WTC11 (cell line): Measurements from ENCODE around the gene EMX1. TPM values are rescaled to one million over a fixed set of nuclear protein-coding genes. Genes with fewer than 3 reads are reported as not detected.

Source experiments
- ATAC-seq: fragments of 200-7000 bp; cut with Tn5 transposase; 2 replicates; pipeline ENCODE4 v1.10.0; 2021; ENCODE audit warnings: mild to moderate bottlenecking, moderate library complexity
- CTCF ChIA-PET: fragments of 300-600 bp; sonication (Branson Sonifier 250); formaldehyde crosslinking; loops from one replicate; lab custom pipeline; 2021; ENCODE audit warnings: antibody characterized with exemption; lab: Charles Lee
- POLR2A ChIA-PET: fragments of 350-600 bp; sonication (Branson Sonifier 250); formaldehyde crosslinking; loops from one replicate; lab custom pipeline; 2021; ENCODE audit warnings: antibody characterized with exemption; lab: Charles Lee
- DNase-seq: peaks from one replicate; pipeline ENCODE4 v3.0.0; 2021; ENCODE audit warnings: low spot score
- H3K27ac Mint-ChIP-seq: 2 replicates; pipeline ENCODE4 v1.8.0; 2021; ENCODE audit warnings: mixed read lengths
- H3K27me3 Mint-ChIP-seq: 2 replicates; pipeline ENCODE4 v1.8.0; 2021; ENCODE audit warnings: low read depth, mild to moderate bottlenecking, moderate library complexity, mixed read lengths
- H3K36me3 Mint-ChIP-seq: 2 replicates; pipeline ENCODE4 v1.8.0; 2021; ENCODE audit warnings: mixed read lengths
- H3K4me1 Mint-ChIP-seq: 2 replicates; pipeline ENCODE4 v1.8.0; 2022; ENCODE audit warnings: mixed read lengths
- H3K4me3 Mint-ChIP-seq: 2 replicates; pipeline ENCODE4 v1.8.0; 2021; ENCODE audit warnings: mild to moderate bottlenecking, moderate library complexity, mixed read lengths
- H3K9me3 Mint-ChIP-seq: 2 replicates; pipeline ENCODE4 v1.8.0; 2021; ENCODE audit warnings: mixed read lengths
- ARID4B ChIP-seq: sonication (generic); formaldehyde crosslinking; IDR thresholded peaks from 2 replicates; pipeline ENCODE4 v1.8.0; 2023; ENCODE audit warnings: missing genetic modification reagents, mild to moderate bottlenecking, borderline replicate concordance
- CREM ChIP-seq: sonication (generic); formaldehyde crosslinking; IDR thresholded peaks from 2 replicates; pipeline ENCODE4 v1.8.1; 2022; ENCODE audit warnings: mild to moderate bottlenecking, missing genetic modification reagents, moderate library complexity
- ELF4 ChIP-seq: sonication (generic); formaldehyde crosslinking; IDR thresholded peaks from 2 replicates; pipeline ENCODE4 v1.8.1; 2022; ENCODE audit warnings: low read depth, mild to moderate bottlenecking, moderate library complexity, missing genetic modification reagents
- FOXP1 ChIP-seq: sonication (generic); formaldehyde crosslinking; IDR thresholded peaks from 2 replicates; pipeline ENCODE4 v1.8.0; 2022; ENCODE audit warnings: missing genetic modification reagents, mild to moderate bottlenecking, moderate library complexity, borderline replicate concordance
- HMGA2 ChIP-seq: fragments of 250-450 bp; sonication (Bioruptor Pico); IDR thresholded peaks from 2 replicates; pipeline ENCODE4 v1.4.0; 2021; ENCODE audit warnings: mild to moderate bottlenecking, moderate library complexity
- HMGXB4 ChIP-seq: sonication (generic); formaldehyde crosslinking; IDR thresholded peaks from 2 replicates; pipeline ENCODE4 v1.8.1; 2023; ENCODE audit warnings: mild to moderate bottlenecking, moderate library complexity, missing genetic modification reagents
- IRF1 ChIP-seq: sonication (generic); formaldehyde crosslinking; IDR thresholded peaks from 2 replicates; pipeline ENCODE4 v1.8.0; 2023; ENCODE audit warnings: missing genetic modification reagents
- NFATC4 ChIP-seq: fragments of 250-450 bp; sonication (Bioruptor Pico); IDR thresholded peaks from 2 replicates; pipeline ENCODE4 v1.9.0; 2021; ENCODE audit warnings: mild to moderate bottlenecking
- OVOL2 ChIP-seq: fragments of 250-450 bp; sonication (Bioruptor Pico); IDR thresholded peaks from 2 replicates; pipeline ENCODE4 v1.9.0; 2021; ENCODE audit warnings: mild to moderate bottlenecking, borderline replicate concordance
- SP1 ChIP-seq: sonication (generic); formaldehyde crosslinking; conservative IDR thresholded peaks from 2 replicates; pipeline ENCODE4 v1.8.1; 2022; ENCODE audit warnings: missing genetic modification reagents
- TCF7 ChIP-seq: sonication (generic); formaldehyde crosslinking; IDR thresholded peaks from 2 replicates; pipeline ENCODE4 v1.8.0; 2022; ENCODE audit warnings: mild to moderate bottlenecking, low read depth, missing genetic modification reagents, moderate library complexity
- ZNF121 ChIP-seq: sonication (generic); formaldehyde crosslinking; IDR thresholded peaks from 2 replicates; pipeline ENCODE4 v1.8.0; 2023; ENCODE audit warnings: missing genetic modification reagents
- ZNF138 ChIP-seq: sonication (generic); formaldehyde crosslinking; conservative IDR thresholded peaks from 2 replicates; pipeline ENCODE4 v1.8.1; 2022; ENCODE audit warnings: mild to moderate bottlenecking, moderate library complexity, missing genetic modification reagents
- ZNF263 ChIP-seq: sonication (generic); formaldehyde crosslinking; IDR thresholded peaks from 2 replicates; pipeline ENCODE4 v1.8.1; 2022; ENCODE audit warnings: low read depth, mild to moderate bottlenecking, moderate library complexity, missing genetic modification reagents
- ZNF423 ChIP-seq: fragments of 250-450 bp; sonication (Bioruptor Pico); IDR thresholded peaks from 2 replicates; pipeline ENCODE4 v2.1.2; 2022; ENCODE audit warnings: mild to moderate bottlenecking, moderate library complexity
- total RNA-seq: library from RNA; stranded (reverse); gene quantifications from 3 replicates; pipeline ENCODE4 v1.2.3, GENCODE V29; 2021
- TF ChIP-seq, protein P1 (sequence below): fragments of 250-450 bp; sonication (Bioruptor Pico); IDR thresholded peaks from 2 replicates; pipeline ENCODE4 v1.9.0; 2021; ENCODE audit warnings: moderate library complexity, mild to moderate bottlenecking, inconsistent platforms, borderline replicate concordance
- TF ChIP-seq, protein P2 (sequence below): sonication (generic); formaldehyde crosslinking; conservative IDR thresholded peaks from 2 replicates; pipeline ENCODE4 v1.8.1; 2023; ENCODE audit warnings: mild to moderate bottlenecking, low read depth, missing genetic modification reagents, moderate library complexity
- TF ChIP-seq, protein P3 (sequence below): sonication (generic); formaldehyde crosslinking; IDR thresholded peaks from 2 replicates; pipeline ENCODE4 v1.8.1; 2023; ENCODE audit warnings: mild to moderate bottlenecking, missing genetic modification reagents, moderate library complexity

EMX1 gene
- total RNA-seq, 1 experiment from 2014 or later, result 3.8 TPM

- TF ChIP-seq IRF1 (CRISPR knock-in tag), result no peak
- no peak for TF ChIP-seq SP1 (CRISPR knock-in tag)
- TF ChIP-seq ZNF263 (CRISPR knock-in tag), result no peak
- no peak for TF ChIP-seq ELF4
Observed at GRCh38 chr2:72953976-72954375, 36.7 kb downstream of the EMX1 start (continued).

DNA sequence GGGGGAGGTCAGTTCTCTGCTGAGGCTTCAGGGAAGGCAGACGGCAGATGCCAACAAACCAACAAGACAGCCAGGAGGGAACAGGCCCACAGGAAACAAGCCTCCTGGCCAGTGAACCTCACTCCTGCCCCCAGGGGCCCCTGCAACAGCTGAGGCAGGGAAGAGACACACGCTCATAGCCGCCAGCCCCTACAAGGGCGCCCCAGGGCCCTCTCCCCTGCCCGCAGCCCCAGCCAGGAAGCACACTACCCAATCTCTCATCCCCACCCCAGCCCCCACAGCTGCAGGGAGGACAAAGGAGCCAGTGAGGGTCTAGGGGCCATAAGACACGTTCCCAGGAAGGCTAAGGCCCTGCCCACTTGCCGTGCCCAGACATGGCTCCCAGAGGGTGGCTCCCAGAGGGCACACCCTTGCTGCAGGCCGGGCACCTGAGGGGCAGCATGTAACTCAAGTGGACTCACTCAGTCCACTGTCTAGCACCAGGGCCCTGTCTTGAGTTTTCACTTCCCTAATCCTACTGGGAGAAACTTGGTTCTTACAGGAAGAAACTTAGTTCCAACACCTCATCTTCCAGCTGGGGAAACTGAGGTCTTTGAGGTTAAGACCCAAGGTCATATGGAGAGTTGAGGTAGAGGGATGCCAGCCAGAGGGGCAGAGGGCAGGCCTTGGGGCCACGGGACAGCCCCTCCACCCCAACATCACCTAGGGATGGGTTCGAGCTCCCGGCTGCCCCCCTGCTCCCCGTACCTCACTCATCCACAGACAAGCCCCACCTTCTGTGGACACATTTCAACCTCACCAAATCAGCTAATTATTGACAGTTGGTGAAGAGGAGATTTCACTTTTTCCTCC is 37.3 kb downstream of the EMX1 start:
- ChIA-PET CTCF (interaction anchor here (0.9 to 6.4 kb wide), 5 partner anchors 8 to 67 kb away, joined by 3 to 150 read pairs (median 34); partner anchors contain the start of gene SPR), POLR2A (interaction anchor here (0.6 kb wide), 1 partner anchor 56 kb away, joined by 3 read pairs; no protein-coding TSS in a partner anchor)
- no peak for DNase-seq
- no peak for ATAC-seq
- H3K4me3 Mint-ChIP-seq, result no peak overlapping the region
- H3K27me3 Mint-ChIP-seq, result no peaks in the 10 kb centered on the region; the same call in 1 of the 2 replicates
- no peak overlapping the region; the same call in 1 of the 2 replicates for H3K27ac Mint-ChIP-seq
- no peak for TF ChIP-seq NFATC4
- TF ChIP-seq, protein P1, sequence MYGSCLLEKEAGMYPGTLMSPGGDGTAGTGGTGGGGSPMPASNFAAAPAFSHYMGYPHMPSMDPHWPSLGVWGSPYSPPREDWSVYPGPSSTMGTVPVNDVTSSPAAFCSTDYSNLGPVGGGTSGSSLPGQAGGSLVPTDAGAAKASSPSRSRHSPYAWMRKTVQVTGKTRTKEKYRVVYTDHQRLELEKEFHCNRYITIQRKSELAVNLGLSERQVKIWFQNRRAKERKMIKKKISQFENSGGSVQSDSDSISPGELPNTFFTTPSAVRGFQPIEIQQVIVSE (CRISPR knock-in tag), result no peak
- no peak for TF ChIP-seq ZNF121 (CRISPR knock-in tag)
- TF ChIP-seq OVOL2 (CRISPR knock-in tag), result no peak
- TF ChIP-seq TCF7, result no peak
- TF ChIP-seq ELF4, result no peak
- no peaks in the 10 kb centered on the region for H3K9me3 Mint-ChIP-seq
- H3K4me1 Mint-ChIP-seq, result peaks cover 49% of the 10 kb centered on the region
- H3K36me3 Mint-ChIP-seq, result peaks cover 5% of the 10 kb centered on the region

GRCh38 chr2:72955228-72956049 is 38.1 kb downstream of the EMX1 start:
- H3K4me3 Mint-ChIP-seq, result no peak overlapping the region
- ChIA-PET POLR2A (no interaction called here), CTCF (interaction anchor here (1.5 to 6.4 kb wide), 3 partner anchors 61 to 67 kb away, joined by 3 to 150 read pairs (median 6); no protein-coding TSS in a partner anchor)
- H3K27ac Mint-ChIP-seq, result no peak overlapping the region; the same call in 1 of the 2 replicates
- ATAC-seq (no peak), DNase-seq (no peak)
- H3K27me3 Mint-ChIP-seq, result no peaks in the 10 kb centered on the region; the same call in 1 of the 2 replicates
- peaks cover 5% of the 10 kb centered on the region for H3K36me3 Mint-ChIP-seq
- peaks cover 45% of the 10 kb centered on the region for H3K4me1 Mint-ChIP-seq
- no peaks in the 10 kb centered on the region for H3K9me3 Mint-ChIP-seq
- TF ChIP-seq HMGA2 (CRISPR knock-in tag), result no peak
- no peak for TF ChIP-seq HMGXB4 (CRISPR knock-in tag)
- TF ChIP-seq, protein P2, sequence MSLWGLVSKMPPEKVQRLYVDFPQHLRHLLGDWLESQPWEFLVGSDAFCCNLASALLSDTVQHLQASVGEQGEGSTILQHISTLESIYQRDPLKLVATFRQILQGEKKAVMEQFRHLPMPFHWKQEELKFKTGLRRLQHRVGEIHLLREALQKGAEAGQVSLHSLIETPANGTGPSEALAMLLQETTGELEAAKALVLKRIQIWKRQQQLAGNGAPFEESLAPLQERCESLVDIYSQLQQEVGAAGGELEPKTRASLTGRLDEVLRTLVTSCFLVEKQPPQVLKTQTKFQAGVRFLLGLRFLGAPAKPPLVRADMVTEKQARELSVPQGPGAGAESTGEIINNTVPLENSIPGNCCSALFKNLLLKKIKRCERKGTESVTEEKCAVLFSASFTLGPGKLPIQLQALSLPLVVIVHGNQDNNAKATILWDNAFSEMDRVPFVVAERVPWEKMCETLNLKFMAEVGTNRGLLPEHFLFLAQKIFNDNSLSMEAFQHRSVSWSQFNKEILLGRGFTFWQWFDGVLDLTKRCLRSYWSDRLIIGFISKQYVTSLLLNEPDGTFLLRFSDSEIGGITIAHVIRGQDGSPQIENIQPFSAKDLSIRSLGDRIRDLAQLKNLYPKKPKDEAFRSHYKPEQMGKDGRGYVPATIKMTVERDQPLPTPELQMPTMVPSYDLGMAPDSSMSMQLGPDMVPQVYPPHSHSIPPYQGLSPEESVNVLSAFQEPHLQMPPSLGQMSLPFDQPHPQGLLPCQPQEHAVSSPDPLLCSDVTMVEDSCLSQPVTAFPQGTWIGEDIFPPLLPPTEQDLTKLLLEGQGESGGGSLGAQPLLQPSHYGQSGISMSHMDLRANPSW, result no peak
- no peak for TF ChIP-seq ARID4B
- TF ChIP-seq ZNF423 (CRISPR knock-in tag), result no peak
- TF ChIP-seq, protein P3, sequence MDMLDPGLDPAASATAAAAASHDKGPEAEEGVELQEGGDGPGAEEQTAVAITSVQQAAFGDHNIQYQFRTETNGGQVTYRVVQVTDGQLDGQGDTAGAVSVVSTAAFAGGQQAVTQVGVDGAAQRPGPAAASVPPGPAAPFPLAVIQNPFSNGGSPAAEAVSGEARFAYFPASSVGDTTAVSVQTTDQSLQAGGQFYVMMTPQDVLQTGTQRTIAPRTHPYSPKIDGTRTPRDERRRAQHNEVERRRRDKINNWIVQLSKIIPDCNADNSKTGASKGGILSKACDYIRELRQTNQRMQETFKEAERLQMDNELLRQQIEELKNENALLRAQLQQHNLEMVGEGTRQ (CRISPR knock-in tag), result no peak
- no peak for TF ChIP-seq FOXP1 (CRISPR knock-in tag)
- no peak for TF ChIP-seq ZNF138 (CRISPR knock-in tag)
- no peak for TF ChIP-seq CREM (CRISPR knock-in tag)
- TF ChIP-seq IRF1 (CRISPR knock-in tag), result no peak
